Sigmoid colon (tissue), 4 donors: ENCODE results near the gene ZNF778.

Experiments used
- EP300 ChIP-seq, 4 donors: sonication (generic); formaldehyde crosslinking; IDR thresholded peaks; one replicate each; pipeline ENCODE4 v1.6.1; 2017; ENCODE audit warnings: antibody characterized with exemption in 4 of 4
- POLR2AphosphoS5 ChIP-seq, 4 donors: sonication (generic); formaldehyde crosslinking; IDR thresholded peaks; one replicate each; pipeline ENCODE4 v1.6.1; 2017; ENCODE audit warnings: antibody characterized with exemption in 4 of 4
- TF ChIP-seq, protein P1 (sequence below), 4 experiments: fragments of 450-650 bp in 3 of 4; fragments of 200-600 bp in 1 of 4; IDR thresholded peaks; one replicate each; pipeline ENCODE4 v1.5.1; 2016 to 2019; ENCODE audit warnings: antibody characterized with exemption in 4 of 4, mild to moderate bottlenecking in 3 of 4, moderate library complexity in 2 of 4

DNA sequence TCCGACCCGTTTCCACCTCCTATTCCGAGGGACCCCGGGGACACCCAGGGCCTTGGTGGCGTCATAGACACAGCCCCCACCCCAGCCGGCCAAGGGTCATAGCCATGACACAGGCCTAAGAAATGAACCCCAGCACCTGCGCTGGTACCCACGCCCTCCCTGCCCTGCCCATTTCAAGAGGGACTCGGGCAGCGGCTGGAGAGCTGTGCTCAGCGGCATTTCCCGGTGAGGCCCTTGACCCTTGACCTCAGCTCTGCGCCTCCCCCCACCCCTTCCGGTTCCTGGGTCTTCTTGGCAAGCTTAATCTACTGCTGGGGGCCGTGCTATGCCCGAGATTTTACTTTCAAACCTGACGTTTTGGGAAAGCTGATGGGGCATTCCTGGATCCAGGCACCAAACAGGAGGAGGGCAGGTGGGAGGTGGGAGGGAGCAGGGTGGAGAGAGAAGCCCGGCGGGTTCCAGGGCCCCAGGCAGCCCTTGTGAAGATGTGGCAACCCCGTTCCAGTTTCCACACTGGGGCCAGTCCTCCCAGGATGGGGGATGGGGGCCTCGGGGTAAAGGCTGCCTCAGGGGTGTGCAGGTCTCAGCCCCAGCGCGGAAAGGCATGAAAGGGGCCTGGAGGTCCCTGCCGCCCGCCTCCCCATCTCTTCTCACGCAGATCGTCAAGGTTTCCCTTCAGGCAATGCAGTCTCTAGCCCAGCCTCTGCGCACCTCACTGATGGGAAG lies 17.2 kb upstream of the ZNF778 start, which contains the start of gene SLC22A31:
- no peak for TF ChIP-seq EP300 (IDR thresholded peaks at IDR 0.05)
- TF ChIP-seq, protein P1, sequence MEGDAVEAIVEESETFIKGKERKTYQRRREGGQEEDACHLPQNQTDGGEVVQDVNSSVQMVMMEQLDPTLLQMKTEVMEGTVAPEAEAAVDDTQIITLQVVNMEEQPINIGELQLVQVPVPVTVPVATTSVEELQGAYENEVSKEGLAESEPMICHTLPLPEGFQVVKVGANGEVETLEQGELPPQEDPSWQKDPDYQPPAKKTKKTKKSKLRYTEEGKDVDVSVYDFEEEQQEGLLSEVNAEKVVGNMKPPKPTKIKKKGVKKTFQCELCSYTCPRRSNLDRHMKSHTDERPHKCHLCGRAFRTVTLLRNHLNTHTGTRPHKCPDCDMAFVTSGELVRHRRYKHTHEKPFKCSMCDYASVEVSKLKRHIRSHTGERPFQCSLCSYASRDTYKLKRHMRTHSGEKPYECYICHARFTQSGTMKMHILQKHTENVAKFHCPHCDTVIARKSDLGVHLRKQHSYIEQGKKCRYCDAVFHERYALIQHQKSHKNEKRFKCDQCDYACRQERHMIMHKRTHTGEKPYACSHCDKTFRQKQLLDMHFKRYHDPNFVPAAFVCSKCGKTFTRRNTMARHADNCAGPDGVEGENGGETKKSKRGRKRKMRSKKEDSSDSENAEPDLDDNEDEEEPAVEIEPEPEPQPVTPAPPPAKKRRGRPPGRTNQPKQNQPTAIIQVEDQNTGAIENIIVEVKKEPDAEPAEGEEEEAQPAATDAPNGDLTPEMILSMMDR (IDR thresholded peaks at IDR 0.05) = no peak
- TF ChIP-seq POLR2AphosphoS5 (IDR thresholded peaks at IDR 0.05) = no peak
